SK-N-DZ (cell line): ENCODE results near the gene STRBP.
"Not testable (repeated sequence)": the region's sequence is repeated elsewhere in the genome, so short reads cannot be mapped to it uniquely, and the experiment has no call there.

Experiments
- DNase-seq: peaks from one replicate; pipeline ENCODE4 v3.0.0-alpha.2; 2015; ENCODE audit warnings: low spot score

Gene STRBP

GRCh38 chr9:123250504-123250903, 17.9 kb downstream of the STRBP start:
- DNase-seq, result no peak

- not testable (repeated sequence) for DNase-seq
These were observed 19.2 kb downstream of the STRBP start for GRCh38 chr9:123249162-123249561.

DNA sequence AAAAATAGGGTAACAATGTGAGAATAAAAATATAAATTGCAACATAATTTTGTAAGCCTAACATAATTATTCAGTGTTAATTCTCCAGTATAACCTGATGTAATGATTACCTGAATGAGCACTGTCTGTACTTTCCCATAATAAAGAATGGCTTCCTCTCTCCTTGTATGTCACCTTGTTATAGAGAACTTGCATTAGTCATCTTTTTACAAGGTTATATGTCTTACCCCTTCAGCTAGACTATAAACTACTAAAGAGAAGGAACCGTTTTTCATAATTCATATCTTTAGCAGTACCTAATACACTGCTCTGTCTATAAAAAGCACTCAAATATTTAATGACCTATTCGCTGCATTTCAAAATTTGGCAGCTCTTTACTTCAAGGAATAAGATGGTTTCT, 19.8 kb downstream of the STRBP start:
- no peak for DNase-seq

DNA sequence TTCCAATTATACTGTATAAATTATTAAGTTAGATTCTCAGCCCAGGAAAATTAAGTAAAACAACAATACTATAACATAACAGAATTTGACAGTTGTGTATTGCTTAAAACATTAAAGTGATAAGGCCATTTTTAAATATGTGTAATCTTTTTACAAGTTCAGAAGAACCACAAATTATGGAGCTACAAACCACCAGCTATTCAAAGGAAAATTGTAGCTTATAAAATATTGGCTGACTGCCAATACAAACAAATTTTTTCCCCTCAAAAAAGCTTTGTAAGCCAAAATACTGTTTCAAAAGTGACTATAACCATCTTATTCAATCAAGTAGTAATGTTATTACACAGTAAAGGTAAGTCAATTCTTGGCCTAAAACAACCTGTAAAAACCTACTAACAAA, 21.9 kb downstream of the STRBP start:
- DNase-seq, result no peak

- DNase-seq, result no peak
These were observed 28.7 kb downstream of the STRBP start for GRCh38 chr9:123239726-123240125.

- DNase-seq, result no peak
These were observed 30.0 kb downstream of the STRBP start for GRCh38 chr9:123238365-123238764.

DNA sequence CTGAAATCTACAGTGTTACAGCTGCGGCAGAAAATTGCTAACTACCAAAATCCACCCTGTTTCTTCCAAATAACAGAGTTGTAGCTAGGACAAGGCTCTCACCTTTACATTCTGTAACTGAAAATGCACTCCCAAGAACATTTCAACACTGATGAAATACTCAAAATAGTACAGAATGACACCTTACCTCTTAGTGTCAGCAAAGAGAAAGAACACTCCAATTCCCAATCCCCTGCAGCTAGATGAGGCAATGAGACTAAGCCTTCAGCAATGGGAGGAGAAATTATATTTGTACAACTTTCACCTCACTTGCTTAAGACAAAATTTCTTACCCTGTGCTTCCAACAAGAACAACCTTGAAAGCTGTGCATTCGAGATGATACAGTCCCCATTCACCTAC, 31.2 kb downstream of the STRBP start:
- no peak for DNase-seq

DNA sequence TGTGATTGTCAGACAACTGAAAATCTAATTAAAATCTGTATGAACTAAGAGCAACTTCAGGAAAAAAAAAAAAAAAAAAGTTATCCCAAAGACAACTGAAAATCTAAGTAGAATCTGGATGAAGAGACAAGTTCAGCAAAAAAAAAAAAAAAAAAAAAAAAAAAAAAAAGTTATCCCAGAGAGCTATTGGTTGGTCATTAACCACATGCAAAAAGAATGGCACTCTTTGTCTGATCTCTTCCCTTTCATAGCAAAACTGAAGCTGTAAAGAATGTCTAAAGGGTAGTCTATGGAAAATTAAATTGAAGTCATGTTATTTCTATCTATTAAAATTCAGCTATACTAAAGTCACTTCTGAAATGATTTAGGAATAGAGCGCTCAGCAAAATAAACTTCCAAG, 32.9 kb downstream of the STRBP start:
- DNase-seq, result no peak

DNA sequence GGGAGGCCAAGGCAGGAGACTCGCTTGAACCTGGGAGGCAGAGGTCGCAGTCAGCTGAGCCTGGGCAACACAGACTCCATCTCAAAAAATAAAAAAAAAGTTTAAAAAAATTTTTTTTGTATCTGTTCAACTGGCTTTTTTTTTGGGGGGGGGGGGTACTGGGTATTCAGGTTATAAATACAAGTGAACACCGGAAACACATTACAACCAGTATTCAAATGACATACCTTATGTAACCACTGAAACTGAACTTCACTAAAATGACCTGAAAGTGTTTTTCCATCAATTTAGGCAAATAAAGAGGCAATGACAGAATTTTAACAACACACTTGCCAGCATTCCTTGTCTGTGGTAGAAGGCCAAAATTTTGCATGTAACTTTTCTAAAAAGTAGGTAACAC, 33.5 kb downstream of the STRBP start:
- no peak for DNase-seq

DNA sequence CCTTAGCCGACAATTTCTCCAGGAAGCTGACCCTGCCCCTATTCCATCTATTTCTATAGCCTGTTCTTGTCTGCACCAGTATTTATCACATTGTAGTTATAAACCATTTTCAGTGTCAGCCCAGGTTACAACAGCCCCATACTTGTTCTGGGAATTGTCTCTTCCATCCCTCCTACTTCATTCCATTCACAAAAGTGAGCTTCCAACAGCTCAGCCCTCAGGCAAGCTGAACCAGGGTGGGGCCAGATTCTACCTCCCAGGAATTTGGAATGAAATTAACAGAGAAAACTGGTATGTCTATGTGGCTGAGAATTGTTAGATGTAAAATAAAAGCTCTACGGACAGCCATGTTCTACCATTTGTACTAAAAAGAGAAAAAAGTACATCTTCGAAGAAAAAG, 36.1 kb downstream of the STRBP start:
- no peak for DNase-seq

DNA sequence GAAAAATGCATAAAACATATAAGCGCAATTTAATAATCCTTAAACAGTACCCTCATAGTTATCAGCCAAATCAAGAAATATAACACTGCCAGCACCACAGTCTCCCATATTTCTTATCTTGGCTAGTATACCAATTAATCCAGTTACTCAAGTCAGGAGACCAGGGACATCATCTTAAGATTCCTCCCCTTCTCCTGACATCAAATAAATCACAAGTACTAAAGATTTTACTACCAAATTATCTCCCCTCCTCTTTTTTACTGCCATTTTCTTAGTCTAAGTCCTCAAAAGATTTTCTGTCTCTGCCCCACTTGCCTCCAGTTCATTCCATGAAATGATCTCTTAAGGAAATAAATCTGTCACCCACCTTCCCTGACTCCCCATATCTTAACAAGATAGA, 37.0 kb downstream of the STRBP start:
- DNase-seq, result no peak

DNA sequence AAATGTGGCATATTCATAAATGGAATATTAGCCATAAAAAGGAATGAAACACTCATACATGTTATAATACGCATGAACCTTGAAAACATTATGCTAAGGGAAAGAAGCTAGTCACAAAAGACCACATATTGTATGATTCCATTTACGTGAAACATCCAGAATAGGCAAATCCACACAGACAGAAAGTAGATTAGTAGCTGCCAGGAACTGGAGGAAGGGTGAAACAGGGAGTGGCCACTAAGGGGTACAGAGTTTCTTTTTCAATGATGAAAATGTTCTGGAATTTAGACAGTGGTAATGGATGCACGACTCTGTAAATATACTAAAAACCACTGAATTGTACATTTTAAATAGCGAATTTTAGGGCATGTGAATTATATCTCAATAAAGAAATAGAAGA, 39.4 kb downstream of the STRBP start:
- DNase-seq, result no peak

DNA sequence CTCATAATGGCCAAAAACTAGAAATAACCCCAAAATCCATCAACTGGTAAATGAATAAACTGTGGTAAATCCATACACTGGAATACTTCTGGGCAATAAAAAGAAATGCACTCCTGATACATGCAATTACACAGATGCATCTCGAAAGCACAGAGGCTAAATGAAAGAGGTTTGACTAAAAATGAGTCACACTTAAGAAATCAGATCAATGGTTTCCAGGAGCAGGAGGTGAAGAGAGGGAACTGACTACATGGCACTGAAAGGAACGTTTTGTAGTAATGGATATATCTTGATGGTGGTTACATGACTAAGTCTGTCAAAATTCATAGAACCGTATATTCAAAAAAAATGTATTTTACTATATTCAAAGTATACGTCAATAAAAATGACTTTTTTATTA, 42.4 kb downstream of the STRBP start:
- no peak for DNase-seq

GRCh38 chr9:123225374-123225813, 43.0 kb downstream of the STRBP start:
- no peak for DNase-seq

DNA sequence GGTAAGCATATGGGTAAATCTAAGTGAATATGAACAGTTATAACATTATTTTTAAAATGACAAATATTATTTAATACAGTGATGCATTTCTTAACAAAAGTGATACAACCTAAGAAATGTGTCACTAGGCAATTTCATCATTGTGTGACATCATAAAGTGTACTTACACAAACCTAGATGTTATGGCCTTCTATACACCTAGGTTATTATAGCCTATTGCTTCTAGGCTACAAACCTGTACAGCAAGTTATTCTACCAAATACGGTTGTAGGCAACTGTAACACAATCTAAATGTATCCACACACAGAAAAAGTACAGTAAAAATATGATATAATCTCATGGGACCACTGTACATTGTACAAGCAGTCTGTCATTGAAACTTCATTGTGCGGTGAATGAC, 48.3 kb downstream of the STRBP start:
- DNase-seq, result no peak

DNA sequence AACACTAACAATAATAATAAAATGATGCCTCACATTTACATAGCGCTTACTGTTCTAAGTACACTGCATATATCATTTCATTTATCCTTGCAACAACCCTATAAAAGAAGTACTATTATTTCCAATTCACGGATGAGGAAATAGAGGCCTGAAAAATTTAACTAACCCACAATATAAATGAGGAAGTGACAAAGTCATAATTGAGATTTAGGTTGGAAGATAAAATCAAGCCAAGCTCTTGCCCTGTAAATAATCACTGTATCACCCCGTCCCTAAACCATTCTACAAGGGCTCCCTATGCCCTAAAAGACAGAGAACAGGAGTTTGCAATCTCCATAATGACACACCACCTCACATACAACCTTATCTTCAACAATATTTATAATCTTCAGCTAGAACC, 49.6 kb downstream of the STRBP start:
- no peak for DNase-seq

DNA sequence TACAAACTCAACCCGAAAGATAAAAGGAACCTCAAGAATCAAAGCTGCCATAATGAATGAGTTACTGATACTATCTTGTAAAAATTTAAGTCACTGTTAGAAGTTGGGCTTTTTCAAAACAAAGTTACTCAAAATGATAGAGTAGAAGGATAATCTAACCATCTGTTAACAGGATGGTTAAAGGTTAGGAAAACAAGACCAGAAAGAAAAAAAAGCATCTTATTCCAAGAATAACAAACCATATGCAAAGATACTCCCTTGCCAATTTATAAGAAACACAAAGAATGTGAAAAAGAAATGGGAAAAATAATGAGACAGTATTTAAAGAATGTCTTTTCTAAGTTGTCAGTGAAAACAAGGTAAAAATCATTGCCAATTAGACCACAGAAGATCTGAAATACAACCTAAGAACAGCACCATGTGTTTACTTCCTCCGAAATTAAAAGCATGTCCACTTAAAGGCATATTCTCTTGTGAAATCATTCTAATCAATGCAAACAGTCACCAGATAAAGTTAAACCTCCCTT, 51.2 kb downstream of the STRBP start:
- no peak for DNase-seq

GRCh38 chr9:123216251-123216797, 52.1 kb downstream of the STRBP start:
- no peak for DNase-seq

DNA sequence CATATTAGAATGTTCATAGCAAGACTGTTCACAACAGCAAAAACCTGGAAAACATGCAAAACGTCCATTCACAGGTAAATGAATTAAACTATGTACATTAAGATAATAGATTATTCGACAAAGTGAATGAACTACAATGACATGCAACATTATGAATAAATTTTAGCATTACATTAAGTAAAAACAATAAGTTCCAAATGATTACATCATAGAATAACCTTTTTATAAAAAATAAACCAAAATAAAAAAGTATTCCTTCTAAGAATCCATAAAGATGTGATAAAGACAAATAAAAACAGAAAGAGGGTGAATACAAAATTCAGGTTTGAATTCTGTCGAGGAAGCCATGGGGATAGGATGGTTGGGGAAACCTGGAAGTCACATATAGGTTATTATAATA, 57.3 kb downstream of the STRBP start:
- DNase-seq, result no peak

GRCh38 chr9:123208626-123209174, 59.7 kb downstream of the STRBP start:
- no peak for DNase-seq

GRCh38 chr9:123206065-123206464, 62.3 kb downstream of the STRBP start:
- DNase-seq, result no peak

DNA sequence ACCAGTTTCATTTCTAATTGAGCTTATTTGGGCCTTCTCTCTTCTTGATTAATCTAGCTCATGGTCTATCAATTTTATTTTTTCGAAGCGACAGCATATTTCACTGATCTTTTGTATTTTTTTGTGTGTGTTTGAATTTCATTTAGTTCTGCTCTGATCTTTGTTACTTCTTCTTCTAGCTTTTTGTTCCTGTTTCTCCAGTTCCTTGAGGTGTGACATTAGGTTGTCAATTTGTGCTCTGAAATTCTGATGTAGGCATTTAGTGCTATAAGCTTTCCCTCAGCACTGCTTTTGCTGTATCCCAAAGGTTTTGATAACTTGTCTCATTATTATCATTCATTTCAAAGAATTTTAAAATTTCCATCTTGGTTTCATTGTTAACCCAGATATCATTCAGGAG, 67.3 kb downstream of the STRBP start:
- DNase-seq, result no peak

GRCh38 chr9:123200469-123200868, 67.9 kb downstream of the STRBP start:
- DNase-seq, result not testable (repeated sequence)

DNA sequence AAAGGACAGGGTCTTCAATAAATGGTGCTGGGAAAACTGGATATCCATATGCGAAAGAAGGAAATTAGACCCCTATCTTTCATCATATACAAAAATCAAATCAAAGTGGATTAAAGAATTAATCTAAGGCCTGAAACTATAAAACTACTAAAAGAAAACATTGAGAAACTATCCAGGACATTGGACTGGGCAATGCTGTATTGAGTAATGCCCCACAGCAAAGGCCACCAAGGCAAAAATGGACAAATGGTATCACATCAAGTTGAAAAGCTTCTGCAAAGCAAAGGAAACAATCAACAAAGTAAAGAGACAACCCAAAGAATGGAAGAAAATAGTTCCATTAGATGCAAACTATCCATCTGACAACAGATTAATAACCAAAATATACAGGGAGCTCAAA, 72.3 kb downstream of the STRBP start:
- DNase-seq, result no peak
